ENCODE results near the gene PRR5L. TPM values are rescaled to one million over a fixed set of nuclear protein-coding genes. Genes with fewer than 3 reads are reported as not detected.
A peak's percentile ranks its signal among the peaks of the same experiment; 100 is the strongest.

Gene PRR5L
- total RNA-seq, 6 experiments from 2014 or later = 19.9 to 27.5 (median 24.9) TPM

DNA sequence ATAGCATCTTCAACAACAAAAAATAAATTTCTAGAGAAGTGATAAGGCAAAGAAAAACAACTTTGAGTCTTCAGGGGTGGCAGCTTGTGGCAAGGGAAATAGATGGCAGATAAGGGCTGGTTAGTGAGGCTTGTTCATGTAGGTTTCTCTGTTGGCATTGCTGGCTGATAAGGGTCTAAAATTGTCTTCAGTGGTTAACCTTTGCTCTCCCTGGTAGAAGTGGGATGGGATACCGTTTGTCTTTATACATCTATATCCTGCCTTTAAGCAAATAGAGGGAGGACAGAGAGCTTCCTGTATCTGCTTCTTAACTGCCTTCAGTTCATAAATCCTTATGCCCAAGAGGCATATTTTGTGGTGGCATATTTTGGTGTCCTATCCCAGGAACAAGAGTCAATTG, 156.9 kb downstream of the PRR5L start:
- DNase-seq = no peak
- peak overlapping the region; percentile 66 for H3K27ac Mint-ChIP-seq
- H3K4me1 Mint-ChIP-seq (ENCODE audit: low read depth) = peaks cover 78% of the 10 kb centered on the region
- peaks cover 1% of the 10 kb centered on the region for H3K27me3 Mint-ChIP-seq (ENCODE audit: insufficient read depth)
- no peaks in the 10 kb centered on the region for H3K9me3 Mint-ChIP-seq
- peaks cover 47% of the 10 kb centered on the region for H3K36me3 Mint-ChIP-seq (ENCODE audit: low read depth)
- TF ChIP-seq, protein P1, sequence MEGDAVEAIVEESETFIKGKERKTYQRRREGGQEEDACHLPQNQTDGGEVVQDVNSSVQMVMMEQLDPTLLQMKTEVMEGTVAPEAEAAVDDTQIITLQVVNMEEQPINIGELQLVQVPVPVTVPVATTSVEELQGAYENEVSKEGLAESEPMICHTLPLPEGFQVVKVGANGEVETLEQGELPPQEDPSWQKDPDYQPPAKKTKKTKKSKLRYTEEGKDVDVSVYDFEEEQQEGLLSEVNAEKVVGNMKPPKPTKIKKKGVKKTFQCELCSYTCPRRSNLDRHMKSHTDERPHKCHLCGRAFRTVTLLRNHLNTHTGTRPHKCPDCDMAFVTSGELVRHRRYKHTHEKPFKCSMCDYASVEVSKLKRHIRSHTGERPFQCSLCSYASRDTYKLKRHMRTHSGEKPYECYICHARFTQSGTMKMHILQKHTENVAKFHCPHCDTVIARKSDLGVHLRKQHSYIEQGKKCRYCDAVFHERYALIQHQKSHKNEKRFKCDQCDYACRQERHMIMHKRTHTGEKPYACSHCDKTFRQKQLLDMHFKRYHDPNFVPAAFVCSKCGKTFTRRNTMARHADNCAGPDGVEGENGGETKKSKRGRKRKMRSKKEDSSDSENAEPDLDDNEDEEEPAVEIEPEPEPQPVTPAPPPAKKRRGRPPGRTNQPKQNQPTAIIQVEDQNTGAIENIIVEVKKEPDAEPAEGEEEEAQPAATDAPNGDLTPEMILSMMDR (IDR thresholded peaks at IDR 0.05) = no peak
- H3K4me3 Mint-ChIP-seq = no peak overlapping the region

DNA sequence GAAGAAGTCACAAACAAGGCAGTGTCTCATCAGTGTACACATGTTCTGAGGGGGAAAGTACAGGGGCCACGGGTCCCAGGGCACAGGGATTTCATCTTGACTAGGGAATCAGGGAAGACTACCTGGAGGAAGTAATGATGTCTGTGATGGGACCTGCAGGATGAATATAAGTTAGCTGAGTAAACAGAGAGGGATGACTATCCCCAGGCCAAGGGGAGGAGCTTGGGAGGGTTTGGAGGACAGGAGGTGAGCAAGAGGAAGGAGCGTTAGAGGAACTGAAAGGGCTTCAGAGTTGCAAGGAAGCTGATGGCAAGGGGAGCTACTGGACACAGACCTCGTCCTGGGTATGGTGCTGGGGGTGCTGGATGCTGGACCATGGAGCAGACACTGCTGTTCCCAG, 157.6 kb downstream of the PRR5L start:
- Mint-ChIP-seq H3K27ac (peak overlapping the region; percentile 66), H3K4me3 (peak overlapping the region; percentile 8; the same call in 1 of the 2 replicates), H3K4me1 (ENCODE audit: low read depth) (peaks cover 71% of the 10 kb centered on the region), H3K27me3 (ENCODE audit: insufficient read depth) (peaks cover 1% of the 10 kb centered on the region; the same call in 1 of the 2 replicates), H3K9me3 (no peaks in the 10 kb centered on the region), H3K36me3 (ENCODE audit: low read depth) (peaks cover 45% of the 10 kb centered on the region)
- TF ChIP-seq, protein P1 (IDR thresholded peaks at IDR 0.05) = no peak
- no peak for DNase-seq

DNA sequence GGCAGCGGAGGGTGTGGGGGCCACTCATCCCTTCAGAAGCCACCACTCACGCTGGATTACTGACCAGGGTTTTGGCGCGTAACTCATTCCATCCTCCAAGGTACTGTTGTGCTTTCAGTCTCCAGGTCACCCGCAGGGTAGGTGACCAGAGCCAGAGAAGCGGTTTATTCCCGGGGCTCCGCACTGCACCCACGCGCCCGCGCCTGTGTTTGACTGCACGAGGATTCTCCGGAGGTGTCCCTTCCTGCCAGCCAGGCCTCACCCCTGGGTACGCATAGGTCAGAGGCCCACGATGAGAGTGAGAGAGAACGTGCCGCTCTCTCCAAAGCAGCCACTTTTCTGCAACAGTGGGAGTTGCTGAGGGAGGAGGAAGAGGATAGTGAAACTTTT, 158.5 kb downstream of the PRR5L start:
- H3K9me3 Mint-ChIP-seq = no peaks in the 10 kb centered on the region

DNA sequence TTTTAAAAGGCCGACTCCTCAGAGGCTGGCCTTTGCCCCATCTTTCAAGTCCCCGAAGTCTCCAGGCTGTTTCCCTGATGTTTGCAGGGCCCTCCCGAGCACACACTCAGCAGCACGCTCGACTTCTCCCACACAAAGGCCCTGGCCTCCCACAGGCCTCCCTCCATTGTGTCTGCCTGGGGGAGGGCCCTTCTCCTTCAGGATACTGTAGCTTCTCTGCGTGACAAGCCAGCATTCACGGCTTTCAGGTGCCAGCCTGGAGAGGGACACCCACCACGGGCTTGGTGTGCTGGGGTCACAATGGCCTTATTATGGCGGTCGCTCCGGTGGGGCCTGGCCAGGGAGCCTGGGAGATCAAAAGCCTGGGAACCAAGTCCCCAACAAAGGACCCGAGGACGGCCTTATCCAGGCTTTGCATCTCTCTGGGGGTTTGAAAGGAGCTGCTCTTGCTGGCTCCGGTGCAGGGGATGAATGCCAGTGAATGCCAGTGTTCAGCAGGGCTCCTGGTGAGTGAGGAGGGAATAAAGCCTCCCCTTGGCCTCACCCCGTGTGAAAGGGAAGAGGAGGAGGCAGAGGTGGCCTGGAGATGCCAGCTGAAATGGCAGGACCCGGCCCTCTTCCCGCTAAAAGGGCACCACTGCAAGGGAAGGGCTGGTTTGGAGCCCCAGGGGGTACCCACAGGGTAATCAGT, 159.0 kb downstream of the PRR5L start:
- peak overlapping the region; percentile 92 for H3K27ac Mint-ChIP-seq
- H3K4me1 Mint-ChIP-seq (ENCODE audit: low read depth) = peaks cover 57% of the 10 kb centered on the region
- H3K9me3 Mint-ChIP-seq = no peaks in the 10 kb centered on the region
- H3K36me3 Mint-ChIP-seq (ENCODE audit: low read depth) = peaks cover 33% of the 10 kb centered on the region
- H3K27me3 Mint-ChIP-seq (ENCODE audit: insufficient read depth) = peaks cover 1% of the 10 kb centered on the region; the same call in 1 of the 2 replicates
- no peak for DNase-seq
- H3K4me3 Mint-ChIP-seq = peak overlapping the region; percentile 75
- TF ChIP-seq, protein P1 (IDR thresholded peaks at IDR 0.05) = no peak

More for the DNA sequence above, 158.5 kb downstream of the PRR5L start:
- Mint-ChIP-seq H3K4me1 (ENCODE audit: low read depth) (peaks cover 62% of the 10 kb centered on the region), H3K27me3 (ENCODE audit: insufficient read depth) (peaks cover 1% of the 10 kb centered on the region; the same call in 1 of the 2 replicates), H3K27ac (peak overlapping the region; percentile 92), H3K36me3 (ENCODE audit: low read depth) (peaks cover 38% of the 10 kb centered on the region), H3K4me3 (no peak overlapping the region)
- no peak for DNase-seq
- TF ChIP-seq, protein P1 (IDR thresholded peaks at IDR 0.05) = no peak

DNA sequence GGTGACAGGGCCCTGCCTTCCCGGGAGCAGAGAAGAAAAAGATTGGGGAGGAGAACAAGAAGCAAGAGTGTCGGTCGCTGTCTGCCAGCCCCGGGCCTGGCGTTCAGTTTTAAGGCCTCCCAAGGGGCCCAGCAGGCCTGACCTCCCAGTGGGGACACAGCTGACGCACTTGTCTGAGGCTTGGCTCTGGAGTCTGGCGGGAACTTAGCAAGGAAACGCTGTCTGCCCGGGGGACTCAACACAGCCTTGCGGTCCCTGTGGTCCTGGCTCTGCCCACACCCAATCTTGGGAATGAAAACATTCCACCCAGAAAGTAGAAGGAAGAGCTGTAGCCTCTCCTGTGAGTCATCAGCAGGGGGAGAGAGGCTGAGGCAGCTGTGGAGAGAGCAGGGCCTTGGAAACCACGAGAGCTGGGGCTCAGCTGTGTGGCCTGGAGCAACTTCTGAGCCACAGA, 159.6 kb downstream of the PRR5L start:
- TF ChIP-seq, protein P1 (IDR thresholded peaks at IDR 0.05) = 0 out of 2 replicates have a peak, but pooled peaks have one; percentile 18
- peaks cover 55% of the 10 kb centered on the region for H3K4me1 Mint-ChIP-seq (ENCODE audit: low read depth)
- H3K4me3 Mint-ChIP-seq = peak overlapping the region; percentile 75
- peak overlapping the region; percentile 92 for H3K27ac Mint-ChIP-seq
- H3K9me3 Mint-ChIP-seq = no peaks in the 10 kb centered on the region
- peaks cover 28% of the 10 kb centered on the region for H3K36me3 Mint-ChIP-seq (ENCODE audit: low read depth)
- H3K27me3 Mint-ChIP-seq (ENCODE audit: insufficient read depth) = peaks cover 1% of the 10 kb centered on the region; the same call in 1 of the 2 replicates
- peak; percentile 96 for DNase-seq
